Suprapubic skin (tissue), 4 donors: ENCODE measurements around the gene AGAP1. TPM values are rescaled to one million over a fixed set of nuclear protein-coding genes. Genes with fewer than 3 reads are reported as not detected.

ENCODE experiments used
- DNase-seq, 2 donors: peaks; one replicate each; pipeline ENCODE4 v3.0.0-alpha.2; 2019; ENCODE audit warnings: low spot score in 2 of 2
- H3K27ac ChIP-seq: fragments of 200-600 bp; sonication (generic); one replicate; pipeline ENCODE4 v1.5.1; 2019
- H3K27me3 ChIP-seq: fragments of 200-600 bp; sonication (generic); one replicate; pipeline ENCODE4 v1.5.1; 2019
- H3K36me3 ChIP-seq: fragments of 200-600 bp; sonication (generic); one replicate; pipeline ENCODE4 v1.5.1; 2019
- H3K4me1 ChIP-seq: fragments of 200-600 bp; sonication (generic); one replicate; pipeline ENCODE4 v1.5.1; 2019
- H3K4me3 ChIP-seq: fragments of 200-600 bp; sonication (generic); one replicate; pipeline ENCODE4 v1.5.1; 2019; ENCODE audit warnings: mild to moderate bottlenecking
- H3K9me3 ChIP-seq: fragments of 200-600 bp; sonication (generic); one replicate; pipeline ENCODE4 v1.5.1; 2019
- CTCF ChIP-seq, 2 donors: fragments of 200-600 bp in 1 of 2; fragments of 450-650 bp in 1 of 2; sonication (generic) in 1 of 2; IDR thresholded peaks; one replicate each; pipeline ENCODE4 v1.5.1; 2016 to 2019; ENCODE audit warnings: antibody characterized with exemption in 2 of 2, mild to moderate bottlenecking in 1 of 2, moderate library complexity in 1 of 2
- EP300 ChIP-seq: sonication (generic); formaldehyde crosslinking; IDR thresholded peaks from one replicate; pipeline ENCODE4 v1.6.1; 2017; ENCODE audit warnings: antibody characterized with exemption
- POLR2A ChIP-seq, 2 donors: fragments of 450-650 bp; IDR thresholded peaks; one replicate each; pipeline ENCODE4 v1.6.1; 2017; ENCODE audit warnings: antibody characterized with exemption in 2 of 2, mild to moderate bottlenecking in 2 of 2, moderate library complexity in 2 of 2
- POLR2AphosphoS5 ChIP-seq, 3 donors: sonication (generic); formaldehyde crosslinking; IDR thresholded peaks; one replicate each; pipeline ENCODE4 v1.6.1; 2017; ENCODE audit warnings: antibody characterized with exemption in 3 of 3
- WGBS: methylation state at CpG from one replicate; pipeline ENCODE4 v1.1.5; 2018; 5-methylcytosine and 5-hydroxymethylcytosine counted together
- total RNA-seq, 4 donors: library from RNA; depleted of rRNA; stranded (reverse); fragments of >200 nt; gene quantifications; one replicate each; pipeline ENCODE4 v1.1.0, GENCODE V29; 2016

The AGAP1 gene
- total RNA-seq, 4 donors from 2014 or later, result 14.1 to 30.7 (median 19.4) TPM

GRCh38 chr2:235495373-235496238 is 1.8 kb downstream of the AGAP1 start:
- Histone ChIP-seq H3K9me3 (no peaks in the 10 kb centered on the region), H3K4me1 (peaks cover 31% of the 10 kb centered on the region), H3K4me3 (peak overlapping the region; percentile 61), H3K27ac (no peak overlapping the region), H3K36me3 (no peaks in the 10 kb centered on the region), H3K27me3 (no peaks in the 10 kb centered on the region)
- DNase-seq, result no peak
- 34% methylated on average over 16 of the region's 18 CpGs for WGBS
- TF ChIP-seq EP300, result no peak
- no peak for TF ChIP-seq POLR2A (IDR thresholded peaks at IDR 0.05)
- TF ChIP-seq POLR2AphosphoS5 (IDR thresholded peaks at IDR 0.05), result no peak
- TF ChIP-seq CTCF (IDR thresholded peaks at IDR 0.05), result no peak

- TF ChIP-seq CTCF (IDR thresholded peaks at IDR 0.05) (no peak), EP300 (no peak), POLR2A (IDR thresholded peaks at IDR 0.05) (no peak), POLR2AphosphoS5 (IDR thresholded peaks at IDR 0.05) (no peak)
- Histone ChIP-seq H3K36me3 (no peaks in the 10 kb centered on the region), H3K4me1 (peaks cover 31% of the 10 kb centered on the region), H3K27me3 (no peaks in the 10 kb centered on the region), H3K9me3 (no peaks in the 10 kb centered on the region), H3K4me3 (peak overlapping the region; percentile 61), H3K27ac (no peak overlapping the region)
- WGBS, result 63% methylated on average over 6 of the region's 8 CpGs
- no peak for DNase-seq
Observed at GRCh38 chr2:235496239-235496621, 2.4 kb downstream of the AGAP1 start.

GRCh38 chr2:235497096-235497495 is 3.3 kb downstream of the AGAP1 start:
- Histone ChIP-seq H3K4me1 (peaks cover 36% of the 10 kb centered on the region), H3K9me3 (no peaks in the 10 kb centered on the region), H3K27ac (no peak overlapping the region), H3K27me3 (no peaks in the 10 kb centered on the region), H3K36me3 (no peaks in the 10 kb centered on the region), H3K4me3 (no peak overlapping the region)
- 76% methylated on average over 2 of the region's 3 CpGs for WGBS
- no peak for DNase-seq
- TF ChIP-seq EP300 (no peak), CTCF (IDR thresholded peaks at IDR 0.05) (no peak), POLR2A (IDR thresholded peaks at IDR 0.05) (no peak), POLR2AphosphoS5 (IDR thresholded peaks at IDR 0.05) (no peak)

- H3K4me1 ChIP-seq, result peaks cover 31% of the 10 kb centered on the region
- no peak for DNase-seq
- 75% methylated on average over 9 of the region's 9 CpGs for WGBS
- no peak overlapping the region for H3K4me3 ChIP-seq
- no peaks in the 10 kb centered on the region for H3K9me3 ChIP-seq
- no peaks in the 10 kb centered on the region for H3K27me3 ChIP-seq
- H3K27ac ChIP-seq, result no peak overlapping the region
- no peaks in the 10 kb centered on the region for H3K36me3 ChIP-seq
- TF ChIP-seq EP300 (no peak), POLR2AphosphoS5 (IDR thresholded peaks at IDR 0.05) (no peak), POLR2A (IDR thresholded peaks at IDR 0.05) (no peak), CTCF (IDR thresholded peaks at IDR 0.05) (no peak)
Observed at GRCh38 chr2:235498541-235498940, 4.7 kb downstream of the AGAP1 start.

GRCh38 chr2:235498946-235499812 is 5.3 kb downstream of the AGAP1 start:
- Histone ChIP-seq H3K36me3 (no peaks in the 10 kb centered on the region), H3K27ac (no peak overlapping the region), H3K27me3 (no peaks in the 10 kb centered on the region), H3K4me1 (peaks cover 31% of the 10 kb centered on the region), H3K9me3 (no peaks in the 10 kb centered on the region), H3K4me3 (no peak overlapping the region)
- TF ChIP-seq CTCF (IDR thresholded peaks at IDR 0.05) (no peak), POLR2A (IDR thresholded peaks at IDR 0.05) (no peak), POLR2AphosphoS5 (IDR thresholded peaks at IDR 0.05) (no peak), EP300 (no peak)
- 88% methylated on average over 13 of the region's 24 CpGs for WGBS
- no peak for DNase-seq
